ENCODE results near the gene ACSL3. TPM values are rescaled to one million over a fixed set of nuclear protein-coding genes. Genes with fewer than 3 reads are reported as not detected.

Gene ACSL3
- total RNA-seq, 1 experiment from 2014 or later, result 85.2 TPM

- no TSS peak for BruUV-seq (replicated peaks)
- ChIA-PET CTCF (no interaction called here), POLR2A (no interaction called here)
- Histone ChIP-seq H3K27me3 (ENCODE audit: control insufficient read depth, insufficient read depth, low read length) (no peaks in the 10 kb centered on the region), H3K9me3 (ENCODE audit: control insufficient read depth, insufficient read depth, low read depth, low read length) (no peaks in the 10 kb centered on the region), H3K4me1 (ENCODE audit: control insufficient read depth, insufficient read depth, low read length) (no peaks in the 10 kb centered on the region), H3K27ac (ENCODE audit: low read length) (peak overlapping the region; percentile 30; the same call in 1 of the 2 replicates), H3K4me3 (ENCODE audit: low read depth in 2 of 2, low read length in 2 of 2) (no peak overlapping the region), H3K36me3 (ENCODE audit: control insufficient read depth, insufficient read depth, low read length) (no peaks in the 10 kb centered on the region)
- ATAC-seq (no peak), DNase-seq (ENCODE audit: low read depth, low spot score) (no peak)
- no peak for TF ChIP-seq TCF7L2 (IDR thresholded peaks at IDR 0.05; ENCODE audit: low read depth, low read length)
- TF ChIP-seq SIN3A (IDR thresholded peaks at IDR 0.05; ENCODE audit: borderline replicate concordance, insufficient read depth, low read depth, low read length), result no peak
- TF ChIP-seq REST (IDR thresholded peaks at IDR 0.05; ENCODE audit: insufficient read depth in 1 of 2, low read depth in 2 of 2, low read length in 1 of 2), result no peak
- TF ChIP-seq CTCF (IDR thresholded peaks at IDR 0.05), result no peak
- no peak for TF ChIP-seq POLR2AphosphoS5 (IDR thresholded peaks at IDR 0.05; ENCODE audit: low read depth, low read length)
- in situ Hi-C loops (cut with HindIII; ENCODE audit: low pct_unique_long_range_greater_than_20kb, low sequenced_read_pairs) (no loop called here), intact Hi-C loops (cut with micrococcal nuclease; ENCODE audit: unreplicated experiment) (no loop called here)
Measured at GRCh38 chr2:222992137-222992536, 131.3 kb downstream of the ACSL3 start.

Other genes with a start within 250 kb of the ACSL3 start
- gene FARSB, start 204.9 kb upstream of the ACSL3 start, total RNA-seq (2021; ENCODE audit: unreplicated experiment), result 31.6 TPM
- gene MOGAT1, start 189.4 kb upstream of the ACSL3 start, total RNA-seq (2021; ENCODE audit: unreplicated experiment), result not detected
- gene KCNE4, start 191.2 kb downstream of the ACSL3 start, total RNA-seq (2021; ENCODE audit: unreplicated experiment), result 0.21 TPM

Measured in Panc1 (cell line).